LoVo (cell line): Measurements from ENCODE around the gene HMX1.

Source experiments
- DNase-seq: peaks from one replicate; pipeline ENCODE4 v3.0.0-alpha.2; 2016; ENCODE audit warnings: low spot score

HMX1 gene

DNA sequence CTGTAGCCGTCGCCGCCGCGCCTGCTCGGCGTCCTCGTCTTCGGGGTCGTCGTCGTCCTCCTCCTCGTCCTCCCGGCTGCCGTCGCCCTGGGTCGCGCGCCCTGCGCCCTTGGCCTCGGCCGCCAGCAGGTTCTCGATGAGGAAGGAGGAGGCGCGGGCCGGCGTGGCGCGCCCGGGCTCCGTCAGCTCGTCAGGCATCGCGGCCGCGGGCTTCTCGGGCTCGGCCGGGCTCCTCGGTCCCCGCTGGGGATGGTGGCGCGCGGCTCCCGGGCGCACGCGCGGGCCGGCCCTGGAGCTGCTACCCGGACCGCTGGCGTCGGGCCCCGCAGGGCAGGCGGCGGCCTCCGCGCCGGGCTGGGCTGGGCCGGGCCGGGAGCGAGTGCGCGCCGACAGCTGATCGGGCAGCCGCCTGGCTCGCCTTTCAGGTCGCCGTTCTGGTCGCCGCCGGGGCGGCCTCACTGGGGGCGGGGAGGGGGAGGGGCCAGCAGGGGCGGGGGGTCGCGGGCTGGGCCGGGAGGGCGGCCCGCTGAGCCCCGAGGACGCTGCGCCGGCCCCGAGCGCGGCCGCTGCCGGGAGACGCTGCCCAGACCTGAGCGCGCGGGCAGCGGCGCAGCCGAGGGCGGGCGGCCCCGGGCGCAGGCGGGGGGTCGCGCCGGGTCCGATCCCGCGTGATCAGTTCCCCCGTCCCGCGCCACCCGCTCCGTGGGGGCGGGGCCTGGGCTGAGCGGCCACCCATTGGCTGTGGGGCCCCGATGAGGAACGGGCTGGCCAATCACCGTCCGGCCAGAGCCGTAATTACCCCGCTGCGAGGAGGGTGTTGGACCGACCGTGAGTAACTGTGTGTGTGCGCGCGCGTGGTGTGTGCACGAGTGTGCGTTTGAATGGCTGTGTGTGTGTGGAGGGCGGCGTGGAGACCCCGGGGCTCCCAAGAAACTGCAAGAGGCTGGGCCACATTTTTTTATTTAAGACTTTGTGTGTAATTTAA is at the start of gene HMX1:
HMX1 (minus strand) TSS at position 423 of the 985 bp plus-strand sequence; CDS start at position 198, 225 bp downstream.
- DNase-seq = no peak

DNA sequence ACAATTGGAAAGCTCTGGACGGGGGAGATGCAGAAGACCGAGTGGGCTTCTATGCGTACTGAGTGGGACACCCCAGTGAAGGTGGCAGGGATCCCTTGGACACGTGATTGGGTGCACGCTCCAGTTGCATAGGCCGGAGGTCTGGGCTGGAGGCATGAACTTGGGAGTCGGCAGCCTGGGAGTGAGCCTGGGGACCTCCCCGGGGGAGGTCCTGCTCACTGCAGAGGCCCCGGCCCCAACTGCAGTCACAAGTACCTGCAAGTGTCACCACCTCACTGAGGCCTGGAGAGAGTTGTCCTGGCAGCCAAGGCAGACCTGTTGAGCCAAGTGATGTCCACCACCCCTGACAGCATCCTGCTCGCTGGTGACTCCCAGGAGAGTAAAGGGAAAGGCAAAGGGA is 49.3 kb upstream of the HMX1 start:
- DNase-seq = no peak

DNA sequence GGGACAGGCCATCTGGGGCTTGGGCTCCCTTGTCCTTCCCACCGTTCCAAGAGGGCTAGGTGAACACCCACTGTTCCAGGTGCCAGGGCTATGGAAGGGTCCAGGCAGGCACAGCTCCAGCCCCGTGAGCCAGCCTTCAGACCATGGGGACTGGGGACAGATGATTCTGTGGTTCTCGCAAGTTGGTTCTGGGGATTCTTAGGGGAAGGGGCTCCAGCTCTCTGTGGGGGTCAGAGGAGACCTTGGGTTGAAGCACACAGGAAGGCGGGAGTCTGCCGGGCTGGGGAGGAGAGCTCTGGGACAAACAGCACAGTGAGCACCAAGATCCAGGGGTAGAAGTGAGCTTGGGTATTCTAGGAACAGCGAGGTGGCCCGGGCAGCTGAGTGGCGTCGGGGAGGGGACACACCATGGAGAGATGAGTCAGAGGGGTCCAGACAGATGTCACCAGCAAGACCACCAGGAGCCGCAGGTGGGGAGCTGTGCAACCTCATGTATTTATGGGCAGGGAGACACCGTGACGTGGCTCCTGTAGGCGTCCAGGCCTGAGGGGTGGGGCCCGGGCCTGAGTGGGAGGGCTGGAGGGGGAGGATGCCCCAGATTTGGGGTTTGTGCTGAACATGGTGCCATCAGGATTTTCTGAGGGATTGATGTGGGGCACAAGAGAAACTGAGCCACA is 48.8 kb upstream of the HMX1 start:
- DNase-seq = no peak

DNA sequence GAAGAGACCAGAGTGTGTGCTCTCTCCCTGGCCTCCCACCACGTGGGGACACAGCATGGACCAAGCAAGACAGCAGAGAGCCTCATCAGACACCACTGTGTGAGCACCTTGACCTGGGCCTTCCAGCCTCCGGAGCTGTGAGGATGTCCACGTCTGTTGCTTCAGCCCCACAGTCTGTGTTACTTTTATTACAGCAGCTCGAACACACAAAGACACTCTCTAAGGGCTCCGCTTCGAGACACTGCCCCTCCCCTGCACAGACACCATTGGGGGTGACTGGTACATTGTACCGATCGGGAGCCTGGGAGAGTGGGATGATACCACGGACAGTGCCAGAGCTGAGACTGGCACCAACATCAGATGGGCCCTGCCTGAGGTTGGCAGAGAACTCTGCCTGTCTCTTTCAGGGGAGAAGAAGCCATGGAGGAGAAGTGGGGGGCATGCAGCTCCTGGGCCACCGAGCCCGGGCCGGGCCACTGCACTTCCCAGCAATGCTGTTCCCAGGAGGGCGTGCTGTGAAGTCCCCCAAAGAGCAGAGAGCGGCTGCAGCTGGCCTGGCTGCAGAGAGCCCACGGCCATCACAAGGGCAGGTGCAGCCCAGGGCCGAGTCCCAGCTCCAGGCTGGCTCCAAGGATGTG is 48.1 kb upstream of the HMX1 start:
- no peak for DNase-seq

DNA sequence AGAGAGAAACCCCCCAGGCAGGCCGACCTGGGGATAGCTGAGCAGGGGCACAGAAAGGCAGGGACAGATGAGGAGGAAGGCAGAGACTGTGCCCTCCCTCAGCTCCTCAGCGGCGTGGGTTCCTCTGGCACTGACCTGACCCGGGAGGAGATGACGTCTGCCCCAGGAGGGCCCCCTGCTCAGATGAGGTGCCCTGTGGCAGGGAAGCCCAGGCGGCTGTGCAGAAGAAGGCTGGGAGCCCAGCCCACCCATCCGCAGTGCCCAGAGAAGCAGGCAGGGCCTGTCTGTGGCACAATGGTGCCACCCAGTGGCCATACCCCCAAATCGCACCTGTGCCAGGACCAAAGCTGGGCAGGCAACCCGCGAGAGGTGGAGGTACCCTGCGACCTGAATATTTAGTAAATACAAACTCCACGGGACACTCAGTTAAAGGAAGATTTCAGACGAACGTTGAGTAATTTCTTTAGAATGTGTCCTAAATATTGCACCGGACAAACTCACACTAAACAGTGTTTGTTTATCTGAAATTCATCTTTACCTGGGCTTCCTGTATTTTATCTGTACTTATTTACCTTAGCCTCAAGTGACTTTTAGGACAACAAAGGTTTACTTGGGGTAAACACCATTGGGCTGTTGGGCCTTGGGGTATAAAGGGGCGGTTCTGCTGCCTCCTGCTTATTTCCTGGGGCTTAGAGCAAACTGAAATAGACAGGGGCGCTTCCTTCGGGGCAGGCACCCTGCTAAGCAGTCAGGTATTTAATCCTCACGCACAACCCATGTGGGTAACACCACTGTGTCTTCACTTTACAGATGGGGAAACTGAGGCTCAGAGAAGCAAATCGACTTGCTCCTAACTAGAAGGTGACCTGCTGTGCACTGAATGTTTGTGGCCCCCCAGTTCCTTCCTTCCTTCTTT is 46.5 kb upstream of the HMX1 start:
- peak; percentile 48 for DNase-seq

DNA sequence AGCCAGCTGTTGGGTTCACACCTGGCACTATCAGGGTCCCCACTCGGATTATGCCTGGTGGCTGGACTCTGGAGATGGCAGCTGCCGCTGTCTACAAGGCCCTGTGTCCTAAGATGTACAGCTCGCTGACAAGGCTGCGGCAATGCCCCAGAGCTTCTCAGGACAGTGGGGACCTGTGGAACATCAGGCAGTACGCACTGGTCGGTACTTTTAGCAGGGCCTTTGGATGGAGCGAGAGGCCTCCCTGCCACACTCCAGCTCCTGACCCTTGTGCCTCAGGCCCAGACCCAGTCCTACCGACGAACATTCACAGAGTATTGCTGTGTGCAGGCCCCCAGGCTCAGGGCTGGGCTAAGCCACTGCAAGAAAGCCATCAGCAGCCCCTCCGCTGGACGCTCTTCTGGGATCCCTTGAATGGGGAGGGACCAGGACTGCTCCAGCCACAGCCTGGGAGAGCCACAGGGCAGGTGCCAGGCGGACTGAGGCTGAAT is 45.7 kb upstream of the HMX1 start:
- DNase-seq = no peak

DNA sequence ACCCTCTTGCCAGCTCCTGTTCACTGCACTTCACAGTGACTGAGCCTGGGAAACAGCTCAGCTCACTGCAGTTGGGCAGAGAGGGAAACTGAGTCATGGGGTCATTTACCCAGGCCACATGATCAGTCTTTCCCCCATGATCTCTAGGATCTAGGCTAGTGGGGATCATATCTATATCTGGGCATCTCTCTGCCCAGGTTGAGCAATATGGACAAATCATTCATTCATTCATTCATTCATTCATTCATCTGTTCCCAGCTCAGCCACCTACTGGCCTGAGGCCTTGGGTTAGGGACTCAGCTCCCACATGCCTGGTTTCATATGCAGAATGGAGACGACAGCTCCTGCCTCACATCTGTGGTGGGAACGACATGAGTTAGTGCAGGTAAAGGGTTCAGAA is 45.3 kb upstream of the HMX1 start:
- DNase-seq = no peak

DNA sequence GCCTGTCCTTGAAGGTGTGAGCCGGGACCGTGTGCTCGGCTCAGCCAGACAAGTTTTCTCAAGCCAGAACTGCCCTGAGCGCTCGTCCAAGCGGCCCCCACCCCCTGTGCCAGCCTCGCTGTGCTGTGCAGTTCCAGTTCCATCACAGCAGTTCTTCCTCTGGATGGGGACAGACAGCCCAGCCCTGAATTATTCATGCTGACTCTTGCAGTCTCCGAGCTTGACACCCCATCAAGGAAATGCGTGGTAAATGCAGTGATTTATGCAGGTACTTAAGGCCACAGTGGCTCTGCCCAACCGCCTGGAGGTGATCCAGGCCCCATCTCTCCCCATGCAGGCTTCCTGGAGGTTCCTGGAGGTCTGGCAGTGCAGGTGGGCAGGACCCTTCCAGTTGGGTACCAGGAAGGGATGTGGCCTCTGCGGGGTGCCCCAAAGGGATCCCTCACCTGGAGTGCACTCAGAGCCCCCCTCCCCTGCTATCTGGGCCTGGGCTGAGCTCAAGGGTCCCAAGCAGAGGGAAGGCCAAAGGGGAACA is 44.8 kb upstream of the HMX1 start:
- DNase-seq = no peak

DNA sequence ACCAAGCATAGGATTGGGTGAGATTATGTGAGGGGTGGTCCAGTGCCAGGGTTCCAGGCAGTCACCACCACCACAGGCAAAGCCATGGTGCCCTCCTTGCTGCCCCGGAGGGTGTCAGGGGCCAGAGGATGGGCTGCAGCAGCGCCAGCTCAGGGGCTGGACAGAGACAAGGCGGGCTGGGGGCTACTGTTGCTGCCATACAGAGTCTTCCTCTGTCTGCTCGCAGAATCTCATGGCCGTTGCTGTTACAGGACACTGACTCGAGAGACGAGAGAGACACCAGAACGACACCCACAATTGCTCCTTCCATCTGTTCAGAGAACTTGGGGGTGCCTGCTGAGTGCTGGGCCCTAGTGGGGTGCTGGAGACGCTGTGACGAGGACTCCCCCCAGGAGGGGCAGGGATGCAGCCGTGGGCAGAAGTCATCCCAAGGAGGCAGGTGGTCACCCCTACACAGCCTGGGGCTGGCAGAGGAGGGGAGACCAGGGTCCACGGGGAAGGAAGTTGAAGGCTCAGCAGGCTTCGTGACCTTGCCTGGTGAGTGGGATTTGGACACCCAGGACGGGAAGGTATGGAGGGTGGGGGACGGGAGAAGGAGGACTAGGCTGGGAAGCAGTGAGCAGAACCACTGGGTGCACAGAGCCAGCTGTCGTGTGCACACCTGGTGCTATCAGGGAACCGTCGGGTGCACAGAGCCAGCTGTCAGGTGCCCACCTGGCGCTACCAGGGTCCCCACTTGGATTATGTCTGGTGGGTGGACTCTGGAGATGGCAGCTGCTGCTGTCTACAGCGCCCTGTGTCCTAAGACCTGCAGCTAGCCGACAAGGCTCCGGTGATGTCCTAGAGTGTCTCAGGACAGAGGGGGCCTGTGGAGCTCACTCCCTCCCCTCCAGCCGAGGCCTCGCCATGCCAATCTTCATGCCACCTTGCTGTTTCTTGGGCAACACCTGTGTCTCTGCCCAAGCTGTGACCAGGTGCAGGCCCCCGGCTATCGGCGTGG is 43.9 kb upstream of the HMX1 start:
- DNase-seq = no peak

DNA sequence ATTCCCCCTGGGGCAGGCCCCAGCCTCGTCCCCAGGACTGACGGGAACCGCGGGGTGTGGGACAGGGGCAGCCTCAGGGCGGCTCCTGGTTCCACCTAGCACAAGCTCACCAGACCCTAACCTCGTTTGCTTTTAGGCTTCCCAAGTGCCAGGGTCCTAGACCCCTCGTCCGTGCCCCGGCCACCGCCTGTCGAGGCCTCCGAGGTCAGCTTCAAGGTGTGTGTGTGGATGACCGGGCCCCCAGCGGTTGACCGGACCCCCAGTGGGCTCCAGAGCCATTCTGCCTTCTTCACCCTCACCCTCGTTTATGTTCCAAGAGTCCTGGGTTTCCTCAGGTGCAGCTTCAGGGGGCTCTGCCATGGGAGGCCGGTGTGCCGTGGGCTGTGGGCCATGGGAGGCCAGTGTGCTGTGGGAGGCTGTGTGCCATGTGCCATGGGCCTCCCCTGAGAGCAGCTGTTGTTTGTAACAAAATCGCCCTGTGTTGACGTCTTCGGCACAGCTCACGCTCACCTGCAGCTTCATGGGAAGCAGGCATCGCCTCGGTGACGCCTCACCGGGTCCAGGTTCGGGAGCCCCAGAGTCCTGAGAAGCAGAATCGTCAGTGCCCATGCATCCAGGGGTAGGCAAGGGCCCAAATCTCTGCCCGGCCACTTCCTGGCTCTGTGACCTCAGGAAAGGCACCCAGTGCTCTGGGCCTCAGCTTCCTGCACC is 43.0 kb upstream of the HMX1 start:
- DNase-seq = no peak

DNA sequence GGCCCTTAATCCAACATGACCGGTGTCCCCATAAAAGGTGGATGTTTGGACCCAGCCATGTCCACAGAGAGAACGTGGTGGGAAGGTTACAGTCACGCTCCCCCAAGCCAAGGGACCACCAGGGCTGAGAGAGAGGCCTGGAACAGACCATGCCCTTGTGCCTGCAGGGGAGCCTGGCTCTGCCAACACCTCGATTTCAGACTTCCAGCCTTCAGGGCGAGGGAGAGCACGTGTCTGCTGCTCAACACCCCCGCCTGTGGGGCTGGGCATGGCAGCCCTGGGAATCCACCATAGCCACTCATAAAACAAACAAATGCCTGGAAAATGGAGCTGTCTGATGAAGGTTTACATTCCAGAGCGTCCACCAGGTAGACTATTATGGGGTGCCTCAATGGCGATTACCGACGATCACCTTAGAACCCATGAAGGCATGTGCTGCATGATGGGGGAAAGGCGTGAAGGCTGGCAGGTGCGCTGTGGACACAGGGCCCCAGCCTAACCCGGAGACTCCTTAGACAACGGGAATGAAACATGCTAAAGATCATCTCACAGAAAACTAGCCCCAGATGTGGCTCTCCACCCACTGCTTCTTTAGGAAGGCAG is 42.3 kb upstream of the HMX1 start:
- DNase-seq = no peak

DNA sequence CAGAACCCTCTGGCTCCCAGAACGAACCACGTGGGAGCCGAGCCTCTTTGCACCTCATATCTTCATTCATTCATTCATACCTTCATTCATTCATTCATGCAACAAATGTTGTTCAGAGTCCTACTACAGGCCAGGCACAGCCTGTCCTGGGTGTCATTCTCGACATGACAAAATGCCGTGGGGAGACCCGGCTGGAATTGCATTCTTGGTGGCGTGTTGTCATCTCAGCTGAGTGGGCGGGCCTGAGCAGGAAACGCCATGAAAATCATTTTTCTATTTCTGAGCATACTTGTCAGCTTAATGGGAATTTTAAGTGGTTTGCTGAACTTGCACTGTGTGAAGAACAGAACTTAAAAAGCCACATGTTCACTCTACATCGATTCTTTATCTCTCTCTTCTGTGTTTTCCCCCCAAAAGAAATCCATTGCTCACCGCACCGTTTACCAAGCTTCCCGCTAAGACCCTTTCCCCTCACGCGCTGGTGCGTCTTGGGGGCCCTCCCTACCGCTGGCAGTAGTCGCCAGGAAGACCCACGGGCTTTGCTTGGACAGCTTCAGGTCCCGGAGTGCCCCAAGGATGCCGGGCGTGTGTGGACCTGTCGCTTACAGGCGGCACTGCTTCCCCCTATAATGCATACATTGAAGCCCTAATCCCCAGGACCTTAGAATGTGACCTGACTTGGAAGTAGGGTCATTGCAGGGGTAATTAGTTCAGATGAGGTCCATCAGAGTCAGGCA is 41.6 kb upstream of the HMX1 start:
- DNase-seq = no peak

DNA sequence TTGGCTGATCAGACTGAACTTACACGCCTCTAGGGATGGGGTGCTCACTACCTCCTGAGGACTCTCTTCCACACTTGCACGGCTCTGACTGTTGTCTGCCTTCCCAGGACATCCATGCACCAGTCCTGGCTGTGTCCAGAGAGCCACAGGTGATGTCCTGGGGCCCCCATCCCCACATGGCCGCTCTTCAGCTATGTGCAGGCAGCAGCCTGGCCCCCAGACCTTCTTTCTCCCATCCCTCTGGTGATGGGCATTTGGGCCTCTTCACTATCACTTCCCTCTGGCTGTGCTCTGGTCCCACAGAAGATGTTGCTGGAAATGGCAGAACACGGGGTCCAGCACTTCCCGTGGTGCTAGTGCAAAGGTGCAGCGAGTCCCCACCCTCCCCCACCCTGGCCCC is 40.9 kb upstream of the HMX1 start:
- no peak for DNase-seq

DNA sequence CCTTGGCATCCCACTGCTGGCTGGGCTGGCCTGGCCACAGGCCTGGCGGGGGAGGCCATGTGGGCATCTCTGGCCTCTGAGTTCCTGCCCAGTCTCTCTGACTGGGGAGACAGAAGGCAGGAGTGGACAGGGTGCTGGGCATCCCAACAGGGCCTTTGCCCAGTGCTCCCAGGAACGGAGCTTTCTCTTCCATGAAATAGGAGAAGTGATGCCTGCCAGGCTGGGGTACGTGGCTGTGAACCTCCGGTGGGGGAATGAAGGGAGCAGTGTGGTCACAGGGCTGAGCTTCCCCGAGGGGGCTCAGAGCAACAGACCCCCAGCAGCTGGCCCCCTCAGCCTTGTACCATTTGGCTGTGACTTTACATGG is 40.4 kb upstream of the HMX1 start:
- DNase-seq = no peak

DNA sequence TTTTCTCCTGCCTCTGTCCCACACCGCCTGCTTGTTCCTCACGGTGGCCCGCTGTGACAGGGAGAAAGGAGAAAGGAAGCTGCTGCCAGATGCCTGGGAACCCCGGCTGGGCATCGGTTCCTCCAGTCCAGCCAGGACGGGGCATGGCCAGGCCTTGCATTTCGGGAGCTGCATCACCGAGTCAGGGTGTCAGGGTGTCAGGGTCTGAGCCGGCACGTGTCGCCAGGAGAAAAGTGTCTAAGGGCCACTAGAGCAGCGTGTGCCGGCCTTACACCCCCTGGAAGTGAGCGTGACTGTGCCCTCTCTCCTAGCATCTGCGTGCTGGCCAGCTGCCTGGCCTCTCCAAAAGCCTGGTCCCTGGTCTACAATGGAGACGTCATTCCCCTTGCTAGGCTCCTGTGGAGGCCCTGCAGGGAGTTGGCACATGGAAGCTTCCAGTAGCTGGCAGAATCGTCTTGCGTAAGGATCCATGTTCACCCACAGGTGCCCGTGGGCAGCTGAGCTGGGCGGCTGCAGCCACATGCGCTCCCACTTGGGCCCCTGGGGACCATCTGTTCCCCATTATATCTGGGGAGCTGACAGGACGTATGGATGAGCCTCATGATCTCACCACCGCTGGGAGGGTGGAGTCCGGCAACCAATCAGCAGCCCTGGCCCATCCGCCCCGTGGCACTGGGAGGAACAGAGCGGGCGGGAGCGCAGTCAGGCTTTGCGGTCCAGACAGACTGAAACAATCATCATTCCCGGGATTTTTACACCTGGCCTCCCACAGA is 39.9 kb upstream of the HMX1 start:
- no peak for DNase-seq

DNA sequence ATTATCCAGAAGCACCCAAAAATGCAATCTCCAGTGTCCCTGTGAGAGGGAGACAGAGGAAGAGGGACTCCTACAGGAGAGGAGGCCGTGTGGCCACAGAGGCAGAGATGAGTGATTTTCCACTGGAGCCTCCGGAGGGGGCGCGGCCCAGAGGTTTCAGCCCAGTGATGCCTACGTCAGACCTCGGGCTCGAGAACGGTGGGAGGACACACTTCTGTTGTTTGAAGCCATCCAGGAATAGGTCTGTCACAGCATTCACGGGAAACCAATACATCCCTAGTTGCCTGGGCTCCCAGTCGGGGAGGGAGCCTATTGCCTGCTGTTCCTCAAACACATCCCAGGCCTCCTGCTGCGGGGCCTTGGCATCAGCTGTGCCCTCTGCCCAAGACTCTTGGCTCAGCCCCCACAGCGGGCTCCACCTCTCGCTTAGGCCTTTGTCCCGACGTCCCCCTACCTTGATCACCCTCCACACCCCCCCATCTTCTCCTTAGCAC is 39.2 kb upstream of the HMX1 start:
- no peak for DNase-seq

DNA sequence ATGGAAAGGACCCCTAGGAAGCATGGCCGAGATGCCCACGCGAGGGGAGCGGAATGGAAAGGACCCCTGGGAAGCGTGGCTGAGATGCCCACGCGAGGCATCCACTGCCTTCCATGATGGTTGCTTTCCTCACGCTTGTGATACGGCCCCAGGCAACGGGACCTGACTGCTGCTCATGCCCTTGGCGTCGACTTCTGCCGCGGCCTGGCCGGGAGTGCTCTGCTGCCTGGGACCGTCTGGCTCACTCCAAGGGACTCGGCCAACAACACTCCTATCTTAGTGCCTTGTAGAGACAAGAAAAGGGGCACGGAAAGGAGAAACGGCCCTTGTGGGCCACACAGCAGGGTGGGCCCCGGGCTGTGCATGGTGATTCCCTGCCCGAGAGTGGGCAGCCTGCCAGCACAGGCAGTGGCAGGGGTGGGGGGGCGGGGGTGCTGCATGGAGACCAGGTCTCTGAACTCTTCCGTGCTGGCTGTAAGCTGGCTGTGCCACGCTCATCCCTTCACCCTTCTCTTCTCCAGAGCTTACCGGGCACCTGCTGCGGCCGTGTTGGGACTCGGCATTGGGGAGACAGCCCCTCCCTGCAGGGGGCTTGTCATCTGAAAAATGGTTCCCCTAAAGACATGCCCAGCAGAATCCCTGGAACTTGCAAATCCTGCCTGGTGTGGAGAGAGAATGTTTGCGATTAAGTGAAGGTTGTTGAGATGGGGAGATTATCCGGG is 38.6 kb upstream of the HMX1 start:
- DNase-seq = no peak
